Hepatocyte (in vitro differentiated cells): ENCODE results near the gene METTL14.

Source experiments
- EZH2 ChIP-seq: fragments of 200-600 bp; sonication (generic); IDR thresholded peaks from 2 replicates; pipeline ENCODE4 v1.6.1; 2016; ENCODE audit warnings: antibody characterized with exemption, mild to moderate bottlenecking, borderline replicate concordance
- EZH2phosphoT487 ChIP-seq: fragments of 200-600 bp; sonication (generic); IDR thresholded peaks from one replicate; pipeline ENCODE4 v1.6.1; 2018; ENCODE audit warnings: antibody characterized with exemption, mild to moderate bottlenecking, low read depth, moderate library complexity; ENCODE audit not compliant: unreplicated experiment, severe bottlenecking
- TF ChIP-seq, protein P1 (sequence below): fragments of 200-600 bp; sonication (generic); IDR thresholded peaks from 2 replicates; pipeline ENCODE4 v1.5.1; 2016; ENCODE audit warnings: antibody characterized with exemption, mild to moderate bottlenecking; ENCODE audit not compliant: poor library complexity

DNA sequence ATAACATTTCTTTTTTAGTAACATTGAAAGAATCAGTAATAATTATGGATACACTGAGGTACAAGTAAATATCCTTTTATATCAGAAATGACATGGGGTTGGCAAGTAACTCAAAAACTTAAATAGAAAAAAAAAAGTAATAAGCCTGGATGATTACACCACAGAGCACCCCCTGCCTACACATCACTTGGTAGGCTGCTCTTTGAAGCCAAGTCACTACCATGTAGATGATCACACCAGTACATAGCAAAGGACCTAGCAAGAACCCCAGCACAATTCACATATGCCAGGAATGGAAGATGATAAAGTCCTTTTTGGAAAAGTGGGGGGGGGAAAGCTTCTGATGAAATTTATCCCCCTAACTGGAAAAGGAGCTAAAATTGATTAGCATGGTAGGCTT lies 56.9 kb downstream of the METTL14 start:
- TF ChIP-seq, protein P1, sequence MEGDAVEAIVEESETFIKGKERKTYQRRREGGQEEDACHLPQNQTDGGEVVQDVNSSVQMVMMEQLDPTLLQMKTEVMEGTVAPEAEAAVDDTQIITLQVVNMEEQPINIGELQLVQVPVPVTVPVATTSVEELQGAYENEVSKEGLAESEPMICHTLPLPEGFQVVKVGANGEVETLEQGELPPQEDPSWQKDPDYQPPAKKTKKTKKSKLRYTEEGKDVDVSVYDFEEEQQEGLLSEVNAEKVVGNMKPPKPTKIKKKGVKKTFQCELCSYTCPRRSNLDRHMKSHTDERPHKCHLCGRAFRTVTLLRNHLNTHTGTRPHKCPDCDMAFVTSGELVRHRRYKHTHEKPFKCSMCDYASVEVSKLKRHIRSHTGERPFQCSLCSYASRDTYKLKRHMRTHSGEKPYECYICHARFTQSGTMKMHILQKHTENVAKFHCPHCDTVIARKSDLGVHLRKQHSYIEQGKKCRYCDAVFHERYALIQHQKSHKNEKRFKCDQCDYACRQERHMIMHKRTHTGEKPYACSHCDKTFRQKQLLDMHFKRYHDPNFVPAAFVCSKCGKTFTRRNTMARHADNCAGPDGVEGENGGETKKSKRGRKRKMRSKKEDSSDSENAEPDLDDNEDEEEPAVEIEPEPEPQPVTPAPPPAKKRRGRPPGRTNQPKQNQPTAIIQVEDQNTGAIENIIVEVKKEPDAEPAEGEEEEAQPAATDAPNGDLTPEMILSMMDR = no peak
- TF ChIP-seq EZH2 (no peak), EZH2phosphoT487 (no peak)
